Prostate gland (tissue), 2 donors: Measurements from ENCODE around the gene ZNF184. TPM values are rescaled to one million over a fixed set of nuclear protein-coding genes. Genes with fewer than 3 reads are reported as not detected.

Experiments used
- DNase-seq: peaks from one replicate; pipeline ENCODE4 v3.0.0-alpha.2; 2019; ENCODE audit warnings: low spot score
- H3K27ac ChIP-seq, 2 donors: fragments of 200-600 bp; sonication (generic); 2 replicates each; pipeline ENCODE4 v1.5.1; 2017 to 2019
- H3K27me3 ChIP-seq: fragments of 200-600 bp; sonication (generic); replicated peaks from 2 replicates; pipeline ENCODE4 v1.5.1; 2019; ENCODE audit not compliant: insufficient read depth
- H3K36me3 ChIP-seq, 2 donors: fragments of 200-600 bp; sonication (generic); 1 replicate in 1 of 2; 2 replicates in 1 of 2; pipeline versions ENCODE4 v1.5.1 to v1.8.1; 2017 to 2019
- H3K4me1 ChIP-seq: fragments of 200-600 bp; sonication (generic); replicated peaks from 2 replicates; pipeline ENCODE4 v1.5.1; 2019
- H3K4me3 ChIP-seq, 2 donors: fragments of 200-600 bp; sonication (generic); 2 replicates each; pipeline ENCODE4 v1.5.1; 2017 to 2019
- H3K9me3 ChIP-seq: fragments of 200-600 bp; sonication (generic); 2 replicates; pipeline ENCODE4 v1.5.1; 2017
- POLR2A ChIP-seq: fragments of 450-650 bp; IDR thresholded peaks from one replicate; pipeline ENCODE4 v1.6.1; 2016; ENCODE audit warnings: antibody characterized with exemption, mild to moderate bottlenecking
- POLR2AphosphoS5 ChIP-seq: sonication (generic); formaldehyde crosslinking; IDR thresholded peaks from one replicate; pipeline ENCODE4 v1.6.1; 2017; ENCODE audit warnings: antibody characterized with exemption
- WGBS: methylation state at CpG from one replicate; pipeline ENCODE4 v1.1.5; 2018; 5-methylcytosine and 5-hydroxymethylcytosine counted together
- intact Hi-C: fragments of 100-400 bp; cut with DNase I; formaldehyde crosslinking; loops from one replicate; pipeline ENCODE4 v1.14.2; 2022
- total RNA-seq, 2 donors: library from RNA; depleted of rRNA; stranded (reverse); fragments of >200 nt; gene quantifications; one replicate each; pipeline ENCODE4 v1.1.0, GENCODE V29; 2016
- TF ChIP-seq, protein P1 (sequence below), 4 experiments: fragments of 200-600 bp in 2 of 4; fragments of 450-650 bp in 2 of 4; sonication (generic) in 2 of 4; IDR thresholded peaks; 1 replicate in 3 of 4; 2 replicates in 1 of 4; pipeline ENCODE4 v1.5.1; 2016 to 2019; ENCODE audit warnings: antibody characterized with exemption in 4 of 4, mild to moderate bottlenecking in 2 of 4, moderate library complexity in 2 of 4

The ZNF184 gene
- total RNA-seq, 2 donors from 2014 or later = 6.2 to 8.2 TPM

DNA sequence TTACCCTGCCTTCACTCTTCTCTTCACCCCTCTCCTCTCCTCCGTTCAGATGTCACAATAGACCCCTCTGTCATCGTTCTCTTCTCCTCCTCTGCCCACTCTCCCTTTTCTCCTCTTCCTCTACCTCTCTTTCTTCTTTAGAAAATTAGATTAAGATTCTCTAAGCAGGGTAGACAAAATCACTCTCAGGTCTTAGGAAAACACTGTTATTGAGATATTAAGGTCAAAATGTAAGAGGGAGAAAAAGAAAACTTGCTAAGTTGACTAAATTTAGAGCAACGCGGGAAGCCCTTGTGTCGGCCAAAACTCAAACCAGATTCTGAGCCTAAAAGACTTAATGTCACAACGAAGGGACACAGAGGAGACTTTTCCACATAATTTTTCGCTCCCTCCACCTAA, 22.1 kb upstream of the ZNF184 start:
- intact Hi-C loops = no loop called here
- Histone ChIP-seq H3K36me3 (no peaks in the 10 kb centered on the region), H3K4me3 (peak overlapping the region; percentile 6 to 23), H3K27ac (no peak overlapping the region), H3K4me1 (no peaks in the 10 kb centered on the region), H3K27me3 (peaks cover 7% of the 10 kb centered on the region), H3K9me3 (no peaks in the 10 kb centered on the region)
- 8% methylated on average over 7 of the region's 7 CpGs for WGBS
- no peak for DNase-seq
- TF ChIP-seq POLR2A (no peak), POLR2AphosphoS5 (no peak)
- TF ChIP-seq, protein P1, sequence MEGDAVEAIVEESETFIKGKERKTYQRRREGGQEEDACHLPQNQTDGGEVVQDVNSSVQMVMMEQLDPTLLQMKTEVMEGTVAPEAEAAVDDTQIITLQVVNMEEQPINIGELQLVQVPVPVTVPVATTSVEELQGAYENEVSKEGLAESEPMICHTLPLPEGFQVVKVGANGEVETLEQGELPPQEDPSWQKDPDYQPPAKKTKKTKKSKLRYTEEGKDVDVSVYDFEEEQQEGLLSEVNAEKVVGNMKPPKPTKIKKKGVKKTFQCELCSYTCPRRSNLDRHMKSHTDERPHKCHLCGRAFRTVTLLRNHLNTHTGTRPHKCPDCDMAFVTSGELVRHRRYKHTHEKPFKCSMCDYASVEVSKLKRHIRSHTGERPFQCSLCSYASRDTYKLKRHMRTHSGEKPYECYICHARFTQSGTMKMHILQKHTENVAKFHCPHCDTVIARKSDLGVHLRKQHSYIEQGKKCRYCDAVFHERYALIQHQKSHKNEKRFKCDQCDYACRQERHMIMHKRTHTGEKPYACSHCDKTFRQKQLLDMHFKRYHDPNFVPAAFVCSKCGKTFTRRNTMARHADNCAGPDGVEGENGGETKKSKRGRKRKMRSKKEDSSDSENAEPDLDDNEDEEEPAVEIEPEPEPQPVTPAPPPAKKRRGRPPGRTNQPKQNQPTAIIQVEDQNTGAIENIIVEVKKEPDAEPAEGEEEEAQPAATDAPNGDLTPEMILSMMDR (IDR thresholded peaks at IDR 0.05) = no peak

- WGBS = 49% methylated on average over 1 of the region's 1 CpG
- peaks cover 7% of the 10 kb centered on the region for H3K27me3 ChIP-seq
- no peaks in the 10 kb centered on the region for H3K9me3 ChIP-seq
- H3K4me1 ChIP-seq = no peaks in the 10 kb centered on the region
- no peak overlapping the region for H3K27ac ChIP-seq
- no peaks in the 10 kb centered on the region for H3K36me3 ChIP-seq
- no peak overlapping the region for H3K4me3 ChIP-seq
- intact Hi-C loops = no loop called here
- TF ChIP-seq POLR2AphosphoS5 (no peak), POLR2A (no peak)
- TF ChIP-seq, protein P1 (IDR thresholded peaks at IDR 0.05) = no peak
- DNase-seq = no peak
Measured at GRCh38 chr6:27494103-27494502, 21.2 kb upstream of the ZNF184 start.

GRCh38 chr6:27492631-27493190, 19.8 kb upstream of the ZNF184 start:
- Histone ChIP-seq H3K27me3 (peaks cover 3% of the 10 kb centered on the region), H3K4me1 (no peaks in the 10 kb centered on the region), H3K27ac (no peak overlapping the region), H3K4me3 (no peak overlapping the region), H3K9me3 (no peaks in the 10 kb centered on the region), H3K36me3 (no peaks in the 10 kb centered on the region)
- intact Hi-C loops = no loop called here
- TF ChIP-seq POLR2AphosphoS5 (no peak), POLR2A (no peak)
- TF ChIP-seq, protein P1 (IDR thresholded peaks at IDR 0.05) = no peak
- 73% methylated on average over 2 of the region's 2 CpGs for WGBS
- no peak for DNase-seq

GRCh38 chr6:27479319-27480182, 6.6 kb upstream of the ZNF184 start:
- intact Hi-C loops = loop anchor here (2.0 to 10.0 kb wide), 4 partner anchors 302 to 1505 kb away; no protein-coding TSS in a partner anchor
- Histone ChIP-seq H3K27ac (peak overlapping the region; percentile 96), H3K27me3 (no peaks in the 10 kb centered on the region), H3K4me1 (no peaks in the 10 kb centered on the region), H3K36me3 (no peaks in the 10 kb centered on the region), H3K4me3 (peak overlapping the region; percentile 41 to 61), H3K9me3 (no peaks in the 10 kb centered on the region)
- TF ChIP-seq, protein P1 (IDR thresholded peaks at IDR 0.05) = peak in 2 of 4 experiments; percentile 6 to 8
- TF ChIP-seq POLR2AphosphoS5 = peak; percentile 88
- peak; percentile 43 for TF ChIP-seq POLR2A
- WGBS = 3% methylated on average over 33 of the region's 33 CpGs
- DNase-seq = peak; percentile 76
